Kidney (tissue), 14 donors: Measurements from ENCODE around the gene ELF3. TPM values are rescaled to one million over a fixed set of nuclear protein-coding genes. Genes with fewer than 3 reads are reported as not detected.

ENCODE experiments used
- DNase-seq, 5 donors: peaks; one replicate each; pipeline ENCODE4 v3.0.0-alpha.2; 2013 to 2020
- FAIRE-seq: peaks from 2 replicates; lab custom pipeline; 2012; peaks lifted over from hg19 to GRCh38; lab: Jason Lieb, UNC
- H3K27ac ChIP-seq, 2 donors: one replicate each; pipeline ENCODE4 v1.7.0; 2013; ENCODE audit warnings: low read depth in 2 of 2, low read length in 2 of 2, inconsistent platforms in 1 of 2
- H3K27me3 ChIP-seq: one replicate; pipeline ENCODE4 v1.7.1; 2013; ENCODE audit warnings: low read length, inconsistent platforms; ENCODE audit not compliant: control insufficient read depth, insufficient read depth
- H3K36me3 ChIP-seq, 3 donors: one replicate each; pipeline versions ENCODE4 v1.7.0 to v1.7.1; 2013; ENCODE audit warnings: low read length in 3 of 3, control low read depth in 1 of 3, inconsistent platforms in 1 of 3; ENCODE audit not compliant: insufficient read depth in 3 of 3, control insufficient read depth in 2 of 3
- H3K4me1 ChIP-seq, 3 donors: one replicate each; pipeline versions ENCODE4 v1.7.0 to v1.7.1; 2013; ENCODE audit warnings: low read length in 3 of 3, inconsistent platforms in 1 of 3, low read depth in 1 of 3; ENCODE audit not compliant: control insufficient read depth in 2 of 3, insufficient read depth in 2 of 3
- H3K4me3 ChIP-seq, 3 donors: one replicate each; pipeline versions ENCODE4 v1.7.0 to v1.8.1; 2013; ENCODE audit warnings: low read length in 3 of 3, control low read depth in 1 of 3, inconsistent platforms in 1 of 3
- H3K9ac ChIP-seq, 3 donors: one replicate each; pipeline versions ENCODE4 v1.7.0 to v1.7.1; 2013; ENCODE audit warnings: low read length in 3 of 3, control low read depth in 1 of 3, inconsistent platforms in 1 of 3
- H3K9me3 ChIP-seq, 3 donors: one replicate each; pipeline versions ENCODE4 v1.7.0 to v1.7.1; 2013; ENCODE audit warnings: low read length in 3 of 3, control low read depth in 1 of 3, inconsistent platforms in 1 of 3; ENCODE audit not compliant: control insufficient read depth in 2 of 3, insufficient read depth in 1 of 3
- CTCF ChIP-seq: IDR thresholded peaks from 3 replicates; pipeline ENCODE4 v1.5.1; 2012; ENCODE audit warnings: mild to moderate bottlenecking, moderate library complexity, borderline replicate concordance; ENCODE audit not compliant: insufficient read depth; ENCODE audit errors: extremely low read depth
- intact Hi-C: fragments of 100-400 bp; cut with DNase I; formaldehyde crosslinking; loops from one replicate; pipeline ENCODE4 v1.11.1; 2022
- polyA plus RNA-seq: library from polyadenylated mRNA; stranded (reverse); fragments of 350-450 nt; fragmentation: Illumina TruSeq; extraction: RNeasy Lipid Tissue Mini Kit (QIAGEN cat#74804); gene quantifications from one replicate; pipeline ENCODE4 v1.2.3, GENCODE V29; 2014; ENCODE audit warnings: low read depth, low replicate concordance; ENCODE audit not compliant: insufficient read depth
- total RNA-seq: library from RNA; stranded (reverse); fragmentation: NEBNext Ultra II Directional; extraction: Animal tissue kit (Norgen Biotek cat#: 25700); gene quantifications from one replicate; pipeline ENCODE4 v1.2.1, GENCODE V29; 2021
- donor health status: control.
- donor health status: control.
- donor health status: control.
- donor health status: control.
- donor health status: control.
- donor health status: DM: yes; HTN: yes; CAD: no.
- donor health status: Normal renal cell carcinoma (clear cell type).

Gene ELF3
- total and polyA plus RNA-seq, 2 donors from 2014 or later = 81.8 to 400 TPM

GRCh38 chr1:201984446-201984845, 25.9 kb upstream of the ELF3 start:
- H3K27me3 ChIP-seq = no peaks in the 10 kb centered on the region
- H3K36me3 ChIP-seq = peaks cover 0 to 7% (median 4%) of the 10 kb centered on the region in 3 donors
- peak overlapping the region in 1 of 3 donors; percentile 7 for H3K4me3 ChIP-seq
- H3K27ac ChIP-seq = no peak overlapping the region
- intact Hi-C loops = no loop called here
- H3K9ac ChIP-seq = no peak overlapping the region
- peak in 1 of 5 donors; percentile 15 for DNase-seq
- no peak for TF ChIP-seq CTCF
- peaks cover 0 to 14% (median 2%) of the 10 kb centered on the region in 3 donors for H3K4me1 ChIP-seq
- FAIRE-seq = no peak
- no peaks in the 10 kb centered on the region for H3K9me3 ChIP-seq

GRCh38 chr1:201985355-201985754, 25.0 kb upstream of the ELF3 start:
- Histone ChIP-seq H3K36me3 (peaks cover 0 to 13% (median 9%) of the 10 kb centered on the region in 3 donors), H3K27ac (no peak overlapping the region), H3K9me3 (no peaks in the 10 kb centered on the region), H3K4me3 (no peak overlapping the region), H3K9ac (no peak overlapping the region), H3K4me1 (peaks cover 0 to 14% (median 2%) of the 10 kb centered on the region in 3 donors), H3K27me3 (no peaks in the 10 kb centered on the region)
- intact Hi-C loops = no loop called here
- FAIRE-seq (no peak), DNase-seq (peak in 1 of 5 donors; percentile 14)
- no peak for TF ChIP-seq CTCF

- intact Hi-C loops = no loop called here
- H3K4me1 ChIP-seq = peaks cover 0 to 5% (median 1%) of the 10 kb centered on the region in 3 donors
- no peaks in the 10 kb centered on the region for H3K9me3 ChIP-seq
- TF ChIP-seq CTCF = no peak
- no peak overlapping the region for H3K4me3 ChIP-seq
- FAIRE-seq = no peak
- DNase-seq = no peak
- H3K27me3 ChIP-seq = no peaks in the 10 kb centered on the region
- no peak overlapping the region for H3K27ac ChIP-seq
- no peak overlapping the region for H3K9ac ChIP-seq
- H3K36me3 ChIP-seq = peaks cover 3 to 33% (median 25%) of the 10 kb centered on the region in 3 donors
These were observed 21.8 kb upstream of the ELF3 start for GRCh38 chr1:201988601-201989000.
